OCI-LY7 (cell line): ENCODE measurements around the gene PCDHA10.
"Not testable (repeated sequence)": the region's sequence is repeated elsewhere in the genome, so short reads cannot be mapped to it uniquely, and the experiment has no call there.

ENCODE experiments used
- EZH2phosphoT487 ChIP-seq: fragments of 200-600 bp; sonication (generic); IDR thresholded peaks from 2 replicates; pipeline ENCODE4 v1.6.1; 2018; ENCODE audit warnings: low read depth, borderline replicate concordance, mild to moderate bottlenecking, mixed run types, antibody characterized with exemption, low read length, moderate library complexity, mixed read lengths
- TF ChIP-seq, protein P1 (sequence below): fragments of 200-600 bp; sonication (generic); conservative IDR thresholded peaks from 2 replicates; pipeline ENCODE4 v1.5.1; 2014; ENCODE audit warnings: mild to moderate bottlenecking, antibody characterized with exemption, low read length, moderate library complexity, mixed read lengths

DNA sequence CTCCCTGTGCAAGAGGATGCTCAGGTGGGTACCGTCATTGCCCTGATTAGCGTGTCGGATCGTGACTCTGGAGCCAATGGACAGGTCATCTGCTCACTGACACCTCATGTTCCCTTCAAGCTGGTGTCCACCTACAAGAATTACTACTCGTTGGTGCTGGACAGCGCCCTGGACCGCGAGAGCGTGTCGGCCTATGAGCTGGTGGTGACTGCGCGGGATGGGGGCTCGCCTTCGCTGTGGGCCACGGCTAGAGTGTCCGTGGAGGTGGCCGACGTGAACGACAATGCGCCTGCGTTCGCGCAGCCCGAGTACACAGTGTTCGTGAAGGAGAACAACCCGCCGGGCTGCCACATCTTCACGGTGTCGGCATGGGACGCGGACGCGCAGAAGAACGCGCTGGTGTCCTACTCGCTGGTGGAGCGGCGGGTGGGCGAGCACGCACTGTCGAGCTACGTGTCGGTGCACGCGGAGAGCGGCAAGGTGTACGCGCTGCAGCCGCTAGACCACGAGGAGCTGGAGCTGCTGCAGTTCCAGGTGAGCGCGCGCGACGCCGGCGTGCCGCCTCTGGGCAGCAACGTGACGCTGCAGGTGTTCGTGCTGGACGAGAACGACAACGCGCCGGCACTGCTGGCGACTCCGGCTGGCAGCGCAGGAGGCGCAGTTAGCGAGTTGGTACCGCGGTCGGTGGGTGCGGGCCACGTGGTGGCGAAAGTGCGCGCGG is 21.0 kb downstream of the PCDHA10 start:
- TF ChIP-seq, protein P1, sequence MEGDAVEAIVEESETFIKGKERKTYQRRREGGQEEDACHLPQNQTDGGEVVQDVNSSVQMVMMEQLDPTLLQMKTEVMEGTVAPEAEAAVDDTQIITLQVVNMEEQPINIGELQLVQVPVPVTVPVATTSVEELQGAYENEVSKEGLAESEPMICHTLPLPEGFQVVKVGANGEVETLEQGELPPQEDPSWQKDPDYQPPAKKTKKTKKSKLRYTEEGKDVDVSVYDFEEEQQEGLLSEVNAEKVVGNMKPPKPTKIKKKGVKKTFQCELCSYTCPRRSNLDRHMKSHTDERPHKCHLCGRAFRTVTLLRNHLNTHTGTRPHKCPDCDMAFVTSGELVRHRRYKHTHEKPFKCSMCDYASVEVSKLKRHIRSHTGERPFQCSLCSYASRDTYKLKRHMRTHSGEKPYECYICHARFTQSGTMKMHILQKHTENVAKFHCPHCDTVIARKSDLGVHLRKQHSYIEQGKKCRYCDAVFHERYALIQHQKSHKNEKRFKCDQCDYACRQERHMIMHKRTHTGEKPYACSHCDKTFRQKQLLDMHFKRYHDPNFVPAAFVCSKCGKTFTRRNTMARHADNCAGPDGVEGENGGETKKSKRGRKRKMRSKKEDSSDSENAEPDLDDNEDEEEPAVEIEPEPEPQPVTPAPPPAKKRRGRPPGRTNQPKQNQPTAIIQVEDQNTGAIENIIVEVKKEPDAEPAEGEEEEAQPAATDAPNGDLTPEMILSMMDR, result not testable (repeated sequence)
- TF ChIP-seq EZH2phosphoT487, result not testable (repeated sequence)
